Transverse colon (tissue), 4 donors: ENCODE measurements around the gene GBE1. TPM values are rescaled to one million over a fixed set of nuclear protein-coding genes. Genes with fewer than 3 reads are reported as not detected.

Source experiments
- DNase-seq: peaks from one replicate; pipeline ENCODE4 v3.0.0-alpha.2; 2019
- H3K27ac ChIP-seq, 4 donors: fragments of 200-600 bp; sonication (generic); 2 replicates each; pipeline ENCODE4 v1.5.1; 2016 to 2018; ENCODE audit warnings: inconsistent platforms in 4 of 4
- H3K27me3 ChIP-seq: fragments of 200-600 bp; sonication (generic); 2 replicates; pipeline ENCODE4 v1.5.1; 2017; ENCODE audit warnings: inconsistent platforms
- H3K36me3 ChIP-seq, 4 donors: fragments of 200-600 bp; sonication (generic); 2 replicates each; pipeline ENCODE4 v1.5.1; 2017 to 2019; ENCODE audit warnings: inconsistent platforms in 4 of 4
- H3K4me1 ChIP-seq, 4 donors: fragments of 200-600 bp; sonication (generic); 2 replicates each; pipeline ENCODE4 v1.5.1; 2017 to 2020; ENCODE audit warnings: inconsistent platforms in 4 of 4
- H3K4me3 ChIP-seq, 4 donors: fragments of 200-600 bp; sonication (generic); 1 replicate in 1 of 4; 2 replicates in 3 of 4; pipeline versions ENCODE4 v1.5.1 to v1.6.1; 2017 to 2019; ENCODE audit warnings: inconsistent platforms in 4 of 4
- H3K9me3 ChIP-seq, 2 donors: fragments of 200-600 bp; sonication (generic); 2 replicates each; pipeline ENCODE4 v1.5.1; 2017 to 2019; ENCODE audit warnings: inconsistent platforms in 2 of 2
- EP300 ChIP-seq: sonication (generic); formaldehyde crosslinking; IDR thresholded peaks from one replicate; pipeline ENCODE4 v1.6.1; 2017; ENCODE audit warnings: antibody characterized with exemption, low read depth
- POLR2A ChIP-seq: fragments of 450-650 bp; IDR thresholded peaks from one replicate; pipeline ENCODE4 v1.6.1; 2016; ENCODE audit warnings: antibody characterized with exemption, mild to moderate bottlenecking, moderate library complexity
- POLR2AphosphoS5 ChIP-seq, 3 donors: sonication (generic); formaldehyde crosslinking; IDR thresholded peaks; one replicate each; pipeline ENCODE4 v1.6.1; 2016; ENCODE audit warnings: antibody characterized with exemption in 3 of 3
- WGBS, 2 donors: methylation state at CpG; one replicate each; pipeline ENCODE4 v1.1.5; 2018; ENCODE audit warnings: low coverage in 1 of 2; 5-methylcytosine and 5-hydroxymethylcytosine counted together
- in situ Hi-C, 4 donors: fragments of 200-750 bp; cut with MboI; loops; one replicate each; pipeline versions ENCODE4 v1.15.0 to v1.15.1; 2017; ENCODE audit warnings: low sequenced_read_pairs in 3 of 4, low pct_ligation_motif_present in 1 of 4, low pct_unique_long_range_greater_than_20kb in 1 of 4
- intact Hi-C: fragments of 100-400 bp; cut with DNase I; formaldehyde crosslinking; loops from one replicate; pipeline ENCODE4 v1.15.1; 2023; ENCODE audit warnings: low total_unique reads
- total RNA-seq, 4 donors: library from RNA; depleted of rRNA; stranded (reverse); fragments of >200 nt; gene quantifications; one replicate each; pipeline ENCODE4 v1.1.0, GENCODE V29; 2016
- TF ChIP-seq, protein P1 (sequence below), 5 experiments: fragments of 200-600 bp in 3 of 5; fragments of 450-650 bp in 2 of 5; sonication (generic) in 3 of 5; IDR thresholded peaks; 1 replicate in 2 of 5; 2 replicates in 3 of 5; pipeline ENCODE4 v1.5.1; 2016 to 2017; ENCODE audit warnings: antibody characterized with exemption in 5 of 5, inconsistent platforms in 3 of 5, mild to moderate bottlenecking in 2 of 5, moderate library complexity in 1 of 5

GBE1 gene
- total RNA-seq, 4 donors from 2014 or later, result 3.0 to 24.3 (median 16.7) TPM

DNA sequence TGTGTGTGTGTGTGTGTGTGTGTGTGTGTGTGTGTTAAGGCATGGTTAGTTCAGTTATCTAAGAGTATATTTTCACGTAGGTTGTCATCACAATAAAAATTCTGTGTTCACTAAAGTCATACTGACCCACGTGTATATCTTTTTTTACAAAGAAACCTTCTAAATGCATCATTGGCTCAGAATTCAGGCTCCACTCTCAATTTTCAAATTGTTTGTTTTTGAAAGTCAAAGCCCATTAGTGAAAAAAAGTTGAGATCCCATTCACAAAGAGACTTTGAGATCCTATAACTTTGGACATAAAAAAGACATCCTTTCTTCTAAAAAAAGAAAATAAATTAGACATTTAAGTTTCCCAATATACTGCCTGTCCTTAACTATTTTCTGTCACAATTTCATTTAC, 59.3 kb downstream of the GBE1 start:
- no peaks in the 10 kb centered on the region for H3K4me1 ChIP-seq
- TF ChIP-seq, protein P1, sequence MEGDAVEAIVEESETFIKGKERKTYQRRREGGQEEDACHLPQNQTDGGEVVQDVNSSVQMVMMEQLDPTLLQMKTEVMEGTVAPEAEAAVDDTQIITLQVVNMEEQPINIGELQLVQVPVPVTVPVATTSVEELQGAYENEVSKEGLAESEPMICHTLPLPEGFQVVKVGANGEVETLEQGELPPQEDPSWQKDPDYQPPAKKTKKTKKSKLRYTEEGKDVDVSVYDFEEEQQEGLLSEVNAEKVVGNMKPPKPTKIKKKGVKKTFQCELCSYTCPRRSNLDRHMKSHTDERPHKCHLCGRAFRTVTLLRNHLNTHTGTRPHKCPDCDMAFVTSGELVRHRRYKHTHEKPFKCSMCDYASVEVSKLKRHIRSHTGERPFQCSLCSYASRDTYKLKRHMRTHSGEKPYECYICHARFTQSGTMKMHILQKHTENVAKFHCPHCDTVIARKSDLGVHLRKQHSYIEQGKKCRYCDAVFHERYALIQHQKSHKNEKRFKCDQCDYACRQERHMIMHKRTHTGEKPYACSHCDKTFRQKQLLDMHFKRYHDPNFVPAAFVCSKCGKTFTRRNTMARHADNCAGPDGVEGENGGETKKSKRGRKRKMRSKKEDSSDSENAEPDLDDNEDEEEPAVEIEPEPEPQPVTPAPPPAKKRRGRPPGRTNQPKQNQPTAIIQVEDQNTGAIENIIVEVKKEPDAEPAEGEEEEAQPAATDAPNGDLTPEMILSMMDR (IDR thresholded peaks at IDR 0.05), result no peak
- TF ChIP-seq POLR2A (no peak), POLR2AphosphoS5 (IDR thresholded peaks at IDR 0.05) (no peak), EP300 (no peak)
- H3K27me3 ChIP-seq, result no peaks in the 10 kb centered on the region
- no peaks in the 10 kb centered on the region for H3K9me3 ChIP-seq
- intact Hi-C loops, result no loop called here
- in situ Hi-C loops, result no loop called here
- WGBS, 2 donors, result 40 to 78% methylated on average over 1 to 2 of the region's 2 CpGs
- no peaks in the 10 kb centered on the region for H3K36me3 ChIP-seq
- no peak for DNase-seq
- no peak overlapping the region for H3K4me3 ChIP-seq
- no peak overlapping the region for H3K27ac ChIP-seq

DNA sequence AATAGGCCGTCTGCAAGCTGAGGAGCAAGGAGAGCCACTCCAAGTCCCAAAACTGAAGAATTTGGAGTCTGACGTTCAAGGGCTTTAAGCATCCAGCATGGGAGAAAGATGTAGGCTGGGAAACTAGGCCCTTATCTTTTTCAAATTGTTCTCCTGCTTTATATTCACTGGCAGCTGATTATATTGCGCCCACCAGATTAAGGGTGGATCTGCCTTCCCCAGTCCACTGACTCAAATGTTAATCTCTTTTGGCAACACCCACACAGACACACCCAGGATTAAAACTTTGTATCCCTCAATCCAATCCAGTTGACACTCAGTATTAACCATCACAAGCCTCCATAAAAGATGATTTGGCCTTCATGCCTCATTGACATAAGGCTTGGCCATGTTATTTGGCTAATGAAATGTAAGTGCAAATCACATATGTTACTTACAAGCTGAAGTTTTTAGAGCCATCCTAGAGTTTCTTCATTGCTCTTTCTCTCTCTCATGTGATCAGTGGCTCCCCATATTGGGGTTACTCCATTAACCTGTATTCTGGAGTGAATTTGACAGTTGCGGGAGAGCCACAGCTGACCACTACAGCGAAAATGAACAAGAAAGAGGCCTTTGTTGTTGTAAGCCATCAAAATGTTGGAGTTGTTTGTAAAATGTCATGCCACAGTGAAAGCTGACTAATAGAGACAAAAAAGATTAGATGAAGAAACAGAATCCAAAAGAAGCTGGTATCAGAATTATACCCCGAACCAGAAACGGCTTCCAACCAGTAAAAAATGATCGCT, 61.7 kb downstream of the GBE1 start:
- no peaks in the 10 kb centered on the region for H3K4me1 ChIP-seq
- TF ChIP-seq POLR2AphosphoS5 (IDR thresholded peaks at IDR 0.05) (no peak), POLR2A (no peak), EP300 (no peak)
- TF ChIP-seq, protein P1 (IDR thresholded peaks at IDR 0.05), result no peak
- no peak for DNase-seq
- H3K4me3 ChIP-seq, result no peak overlapping the region
- no peak overlapping the region for H3K27ac ChIP-seq
- in situ Hi-C loops, result no loop called here
- intact Hi-C loops, result no loop called here
- WGBS, 2 donors, result 93% methylated on average over 7 to 8 of the region's 8 CpGs
- H3K27me3 ChIP-seq, result no peaks in the 10 kb centered on the region
- no peaks in the 10 kb centered on the region for H3K9me3 ChIP-seq
- no peaks in the 10 kb centered on the region for H3K36me3 ChIP-seq

DNA sequence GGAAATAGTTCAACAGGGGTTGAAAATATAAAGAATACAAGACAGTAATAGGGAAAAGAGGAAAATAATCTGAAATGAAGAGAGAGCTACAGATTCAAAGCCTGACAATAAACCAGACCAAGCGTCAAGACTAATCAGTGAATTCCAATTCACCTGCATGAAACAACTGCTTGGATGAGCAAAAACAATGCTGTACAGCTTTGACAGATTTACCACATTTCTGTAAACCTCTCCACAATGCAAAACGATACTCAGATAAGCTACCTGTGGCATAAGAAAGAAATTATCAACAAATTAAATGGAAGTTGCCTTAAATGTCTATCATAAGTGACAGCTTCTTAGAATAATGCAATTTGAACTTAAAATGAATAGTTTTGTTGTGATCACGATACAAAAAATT, 65.4 kb downstream of the GBE1 start:
- H3K27me3 ChIP-seq, result no peaks in the 10 kb centered on the region
- intact Hi-C loops (no loop called here), in situ Hi-C loops (no loop called here)
- H3K4me1 ChIP-seq, result no peaks in the 10 kb centered on the region
- H3K4me3 ChIP-seq, result no peak overlapping the region
- WGBS, 2 donors, result 77 to 87% methylated on average over 3 of the region's 3 CpGs
- H3K9me3 ChIP-seq, result no peaks in the 10 kb centered on the region
- H3K27ac ChIP-seq, result no peak overlapping the region
- TF ChIP-seq, protein P1 (IDR thresholded peaks at IDR 0.05), result no peak
- TF ChIP-seq POLR2A (no peak), EP300 (no peak), POLR2AphosphoS5 (IDR thresholded peaks at IDR 0.05) (no peak)
- no peaks in the 10 kb centered on the region for H3K36me3 ChIP-seq
- DNase-seq, result no peak

DNA sequence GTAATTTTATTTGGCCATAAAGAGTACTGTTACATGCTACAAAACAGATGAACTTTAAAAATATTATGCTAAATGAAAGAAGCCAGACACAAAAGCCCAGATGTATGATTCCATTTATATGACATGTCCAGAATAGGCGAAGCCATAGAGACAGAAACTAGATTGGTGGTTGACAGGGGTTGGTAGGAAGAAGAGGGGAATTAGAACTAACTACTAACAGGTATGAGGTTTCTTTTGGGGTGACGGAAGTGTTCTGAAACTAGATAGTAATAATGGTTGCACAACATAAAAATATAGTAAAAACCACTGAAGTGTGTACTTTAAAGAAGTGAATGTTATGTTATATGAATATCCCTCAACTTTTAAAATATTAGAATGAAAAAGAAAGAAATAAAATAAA, 66.1 kb downstream of the GBE1 start:
- intact Hi-C loops (no loop called here), in situ Hi-C loops (no loop called here)
- Histone ChIP-seq H3K4me1 (no peaks in the 10 kb centered on the region), H3K27me3 (no peaks in the 10 kb centered on the region), H3K4me3 (no peak overlapping the region), H3K27ac (no peak overlapping the region), H3K36me3 (no peaks in the 10 kb centered on the region), H3K9me3 (no peaks in the 10 kb centered on the region)
- TF ChIP-seq EP300 (no peak), POLR2AphosphoS5 (IDR thresholded peaks at IDR 0.05) (no peak), POLR2A (no peak)
- TF ChIP-seq, protein P1 (IDR thresholded peaks at IDR 0.05), result no peak
- 83 to 94% methylated on average over 2 of the region's 2 CpGs for WGBS, 2 donors
- DNase-seq, result no peak
